ENCODE measurements around the gene EPS15. TPM values are rescaled to one million over a fixed set of nuclear protein-coding genes. Genes with fewer than 3 reads are reported as not detected.

The EPS15 gene
- total and polyA plus RNA-seq, 2 of the 8 experiments (the other 6 are each of a cell fraction or from before 2014, with no cell fraction given), result 15.9 to 57.2 TPM

DNA sequence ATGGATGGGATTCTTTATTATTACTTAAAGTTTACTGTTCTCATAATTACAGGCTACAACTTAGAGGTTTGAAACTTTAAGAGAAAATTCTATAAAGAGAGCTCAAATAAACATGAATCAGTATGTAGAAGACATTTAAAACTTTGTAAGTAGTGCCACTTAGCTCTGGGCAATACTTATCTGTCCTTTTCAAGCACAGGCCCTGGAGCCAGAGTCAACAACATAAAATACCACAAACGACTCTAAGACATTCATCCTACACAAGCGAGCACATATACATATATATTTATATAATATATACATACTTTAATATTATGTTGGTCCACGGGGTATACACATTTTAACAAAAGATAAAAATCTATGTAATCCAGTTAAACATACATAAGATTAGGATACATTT is 164.7 kb downstream of the EPS15 start:
- Histone ChIP-seq H2AFZ (ENCODE audit: low read length) (no peak overlapping the region), H3K9me3 (ENCODE audit: insufficient read depth in 2 of 2, low read depth in 1 of 2, low read length in 1 of 2) (no peaks in the 10 kb centered on the region), H3K4ac (replicated peaks; ENCODE audit: insufficient read length, low read depth, low read length) (no peak overlapping the region), H4K5ac (ENCODE audit: insufficient read length, low read depth, low read length) (no peak overlapping the region), H2BK120ac (replicated peaks; ENCODE audit: low read depth, low read length) (no peak overlapping the region), H3K27ac (ENCODE audit: low read depth, low read length) (no peak overlapping the region), H2BK15ac (ENCODE audit: low read length) (no peak overlapping the region), H3K79me1 (ENCODE audit: low read depth, low read length) (no peaks in the 10 kb centered on the region), H2AK5ac (ENCODE audit: low read depth, low read length) (no peak overlapping the region), H3K18ac (ENCODE audit: extremely low read depth, low read length) (no peak overlapping the region), H3K79me2 (ENCODE audit: control insufficient read depth in 1 of 2, insufficient read depth in 2 of 2, low read length in 2 of 2) (no peaks in the 10 kb centered on the region), H3K23ac (ENCODE audit: insufficient read length) (no peak overlapping the region), H3K4me1 (replicated peaks in 1 of 4; ENCODE audit: control insufficient read depth in 3 of 4, insufficient read depth in 4 of 4, low read length in 3 of 4) (no peaks in the 10 kb centered on the region), H4K8ac (ENCODE audit: extremely low read depth, insufficient read depth, low read length) (no peak overlapping the region), H3K4me3 (ENCODE audit: extremely low read depth in 1 of 4, insufficient read depth in 2 of 4, low read depth in 3 of 4, low read length in 4 of 4) (no peak overlapping the region), H3K4me2 (ENCODE audit: insufficient read depth in 1 of 2, low read depth in 2 of 2, low read length in 2 of 2) (no peak overlapping the region), H4K20me1 (replicated peaks in 1 of 2; ENCODE audit: control insufficient read depth in 1 of 2, insufficient read depth in 2 of 2, low read length in 2 of 2) (no peaks in the 10 kb centered on the region), H4K91ac (replicated peaks; ENCODE audit: insufficient read length, low read length) (no peak overlapping the region), H2BK5ac (ENCODE audit: low read depth, low read length) (no peak overlapping the region), H2BK12ac (ENCODE audit: low read depth, low read length) (no peak overlapping the region), H3K9ac (replicated peaks in 1 of 4; ENCODE audit: extremely low read depth in 1 of 4, low read depth in 3 of 4, low read length in 3 of 4) (no peak overlapping the region), H3K56ac (replicated peaks; ENCODE audit: insufficient read length, low read depth, low read length) (no peak overlapping the region), H3K36me3 (ENCODE audit: control insufficient read depth in 2 of 4, insufficient read depth in 4 of 4, low read length in 3 of 4) (peaks cover 0 to 31% (median 2%) of the 10 kb centered on the region in 4 experiments; a peak in 3 of 8 replicates), H3K27me3 (replicated peaks in 1 of 4; ENCODE audit: control insufficient read depth in 3 of 4, extremely low read depth in 1 of 4, insufficient read depth in 3 of 4, low read length in 3 of 4) (no peaks in the 10 kb centered on the region), H3K23me2 (ENCODE audit: low read depth, low read length) (no peaks in the 10 kb centered on the region), H3K14ac (ENCODE audit: insufficient read length) (no peak overlapping the region), H2BK20ac (ENCODE audit: low read length) (no peak overlapping the region)
- 90% methylated on average over 3 of the region's 3 CpGs; no CpG with 5 or more reads in 1 of the 2 experiments for WGBS, 2 experiments (ENCODE audit: extremely low coverage in 1 of 2, insufficient coverage in 1 of 2, insufficient read length in 1 of 2, insufficient replicate concordance in 2 of 2, low coverage in 1 of 2, low lambda C conversion rate in 2 of 2, missing lambda C conversion rate in 1 of 2)
- DNase-seq (ENCODE audit: low read depth in 1 of 2, low spot score in 2 of 2) (no peak), FAIRE-seq (no peak)
- ChIA-PET CTCF (ENCODE audit: partially characterized antibody) (no interaction called here), POLR2A (ENCODE audit: partially characterized antibody) (no interaction called here)
- TF ChIP-seq, protein P1, sequence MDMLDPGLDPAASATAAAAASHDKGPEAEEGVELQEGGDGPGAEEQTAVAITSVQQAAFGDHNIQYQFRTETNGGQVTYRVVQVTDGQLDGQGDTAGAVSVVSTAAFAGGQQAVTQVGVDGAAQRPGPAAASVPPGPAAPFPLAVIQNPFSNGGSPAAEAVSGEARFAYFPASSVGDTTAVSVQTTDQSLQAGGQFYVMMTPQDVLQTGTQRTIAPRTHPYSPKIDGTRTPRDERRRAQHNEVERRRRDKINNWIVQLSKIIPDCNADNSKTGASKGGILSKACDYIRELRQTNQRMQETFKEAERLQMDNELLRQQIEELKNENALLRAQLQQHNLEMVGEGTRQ (IDR thresholded peaks at IDR 0.05; ENCODE audit: low read length), result no peak
- no peak for TF ChIP-seq GABPA (IDR thresholded peaks at IDR 0.05; ENCODE audit: borderline replicate concordance, insufficient read depth, low read length)

All from H1 (cell line).